Glutamatergic neuron (in vitro differentiated cells): ENCODE measurements around the gene BICDL2. TPM values are rescaled to one million over a fixed set of nuclear protein-coding genes. Genes with fewer than 3 reads are reported as not detected.
"Not testable (repeated sequence)": the region's sequence is repeated elsewhere in the genome, so short reads cannot be mapped to it uniquely, and the experiment has no call there.

Experiments
- DNase-seq: peaks from one replicate; pipeline ENCODE4 v3.0.0; 2022
- H3K27ac Mint-ChIP-seq: one replicate; pipeline ENCODE4 v1.8.0; 2020; ENCODE audit warnings: mild to moderate bottlenecking, mixed read lengths, inconsistent platforms; ENCODE audit not compliant: unreplicated experiment
- H3K27me3 Mint-ChIP-seq: one replicate; pipeline ENCODE4 v1.8.0; 2020; ENCODE audit warnings: mild to moderate bottlenecking, moderate library complexity, mixed read lengths, inconsistent platforms; ENCODE audit not compliant: unreplicated experiment
- H3K36me3 Mint-ChIP-seq: one replicate; pipeline ENCODE4 v1.8.0; 2020; ENCODE audit warnings: mild to moderate bottlenecking, mixed read lengths, inconsistent platforms; ENCODE audit not compliant: unreplicated experiment
- H3K4me1 Mint-ChIP-seq: one replicate; pipeline ENCODE4 v1.8.0; 2020; ENCODE audit warnings: mild to moderate bottlenecking, low read depth, mixed read lengths, inconsistent platforms; ENCODE audit not compliant: unreplicated experiment
- H3K4me3 Mint-ChIP-seq: one replicate; pipeline ENCODE4 v1.8.0; 2020; ENCODE audit warnings: mild to moderate bottlenecking, mixed read lengths, inconsistent platforms; ENCODE audit not compliant: unreplicated experiment
- H3K9me3 Mint-ChIP-seq: one replicate; pipeline ENCODE4 v1.8.0; 2020; ENCODE audit warnings: mild to moderate bottlenecking, moderate library complexity, mixed read lengths, inconsistent platforms; ENCODE audit not compliant: unreplicated experiment
- CTCF ChIP-seq: fragments of 200-600 bp; sonication (generic); IDR thresholded peaks from one replicate; pipeline ENCODE4 v1.5.0; 2021; ENCODE audit not compliant: partially characterized antibody, unreplicated experiment
- long read RNA-seq: library from polyadenylated mRNA; unstranded; transcript quantifications from one replicate; pipeline ENCODE4 v2.0.0, GENCODE V29; 2020; ENCODE audit not compliant: unreplicated experiment
- total RNA-seq: library from RNA; stranded (reverse); fragmentation: NEBNext Ultra II Directional; extraction: Animal tissue kit (Norgen Biotek cat#: 25700); gene quantifications from one replicate; pipeline ENCODE4 v1.2.1, GENCODE V29; 2021; ENCODE audit not compliant: unreplicated experiment

BICDL2 gene
- not detected for total RNA-seq
- long read RNA-seq = 0 reads

DNA sequence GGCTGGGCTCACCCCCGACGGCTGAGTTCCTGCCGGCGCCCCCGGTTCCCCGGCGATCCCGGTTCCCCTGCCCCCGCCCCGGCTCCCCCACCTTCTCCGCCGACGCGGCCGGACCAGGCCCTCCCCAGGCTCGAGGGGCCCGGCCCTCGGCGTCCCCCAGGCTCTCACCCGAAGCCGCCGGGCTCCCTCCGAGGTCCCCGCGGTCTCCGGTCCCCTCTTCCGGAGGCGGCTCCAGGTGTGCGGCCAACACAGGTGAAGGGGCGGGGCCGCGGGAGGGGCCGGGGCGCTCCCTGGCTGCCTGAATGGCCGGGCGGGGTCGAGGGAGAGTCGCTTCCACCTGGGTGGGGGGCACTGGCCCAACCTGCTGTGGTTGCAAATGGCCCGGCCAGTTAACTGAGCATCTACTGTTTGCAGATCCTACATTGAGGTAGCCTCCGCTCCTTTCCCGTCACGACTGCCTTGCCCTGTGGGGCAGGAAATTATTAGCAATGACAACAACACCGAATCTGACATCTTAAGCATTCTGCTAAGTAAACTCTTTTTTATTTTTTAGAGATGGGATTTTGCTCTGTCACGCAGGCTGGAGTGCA is at the start of gene BICDL2:
Gene BICDL2, minus strand, starts transcription at position 219 of the 590 bp plus-strand sequence. CDS start 1,448 bp downstream, outside the sequence.
- no peaks in the 10 kb centered on the region for H3K36me3 Mint-ChIP-seq

GRCh38 chr16:3085868-3086595 is 49.3 kb upstream of the BICDL2 start:
- Mint-ChIP-seq H3K4me1 (peaks cover 8% of the 10 kb centered on the region), H3K36me3 (peaks cover 2% of the 10 kb centered on the region), H3K27me3 (peaks cover 2% of the 10 kb centered on the region), H3K4me3 (no peak overlapping the region), H3K9me3 (peaks cover 9% of the 10 kb centered on the region), H3K27ac (no peak overlapping the region)
- TF ChIP-seq CTCF = no peak
- DNase-seq = no peak

More for the DNA sequence above, at the start of gene BICDL2:
- no peak within 1 kb of the TSS for H3K27ac Mint-ChIP-seq
- peaks cover 19% of the 10 kb centered on the region for H3K27me3 Mint-ChIP-seq
- no peak for DNase-seq
- no peaks in the 10 kb centered on the region for H3K9me3 Mint-ChIP-seq
- no peak for TF ChIP-seq CTCF
- H3K4me1 Mint-ChIP-seq = peaks cover 5% of the 10 kb centered on the region
- H3K4me3 Mint-ChIP-seq = no peak within 1 kb of the TSS

GRCh38 chr16:3084969-3085670 is 48.4 kb upstream of the BICDL2 start:
- Mint-ChIP-seq H3K27ac (no peak overlapping the region), H3K27me3 (peaks cover 5% of the 10 kb centered on the region), H3K4me1 (peaks cover 8% of the 10 kb centered on the region), H3K9me3 (peaks cover 7% of the 10 kb centered on the region), H3K4me3 (no peak overlapping the region), H3K36me3 (peaks cover 5% of the 10 kb centered on the region)
- no peak for DNase-seq
- no peak for TF ChIP-seq CTCF

DNA sequence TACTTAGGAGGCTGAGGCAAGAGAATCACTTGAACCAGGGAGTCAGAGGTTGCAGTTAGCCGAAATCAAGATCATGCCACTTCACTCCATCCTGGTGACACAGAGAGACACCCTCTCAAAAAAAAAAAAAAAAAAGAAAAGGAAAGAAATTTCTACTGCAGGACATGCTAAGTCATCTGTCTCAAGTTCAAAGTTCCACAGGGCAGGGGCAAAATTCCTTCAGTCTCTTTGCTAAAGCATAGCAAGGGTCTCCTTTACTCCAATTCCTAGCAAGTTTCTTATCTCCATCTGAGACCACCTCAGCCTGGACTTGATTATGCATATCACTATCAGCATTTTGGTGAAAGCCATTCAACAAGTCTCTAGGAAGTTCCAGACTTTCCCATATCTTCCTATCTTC is 47.7 kb upstream of the BICDL2 start:
- TF ChIP-seq CTCF = no peak
- no peak overlapping the region for H3K27ac Mint-ChIP-seq
- no peak overlapping the region for H3K4me3 Mint-ChIP-seq

DNA sequence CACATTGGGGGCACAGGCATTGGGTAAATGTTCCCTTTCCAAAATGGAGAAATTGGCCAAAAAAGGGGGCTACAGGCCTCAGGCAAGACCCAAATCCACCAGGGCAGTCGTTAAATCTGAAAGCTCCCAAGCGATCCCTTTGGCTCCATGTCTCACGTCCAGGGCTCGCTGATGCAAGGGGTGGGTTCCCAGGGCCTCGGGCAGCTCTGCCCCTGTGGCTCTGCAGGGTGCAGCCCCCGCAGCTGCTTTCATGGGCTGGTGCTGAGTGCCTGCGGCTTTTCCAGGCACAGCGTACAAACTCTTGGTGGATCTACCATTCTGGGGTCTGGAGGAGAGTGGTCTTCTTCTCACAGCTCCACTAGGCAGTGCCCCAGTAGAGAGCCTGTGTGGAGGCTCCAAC is 46.7 kb upstream of the BICDL2 start:
- not testable (repeated sequence) for H3K27ac Mint-ChIP-seq, H3K4me1 Mint-ChIP-seq, H3K27me3 Mint-ChIP-seq, H3K36me3 Mint-ChIP-seq, H3K9me3 Mint-ChIP-seq, H3K4me3 Mint-ChIP-seq, DNase-seq

More for the DNA sequence above, 47.7 kb upstream of the BICDL2 start:
- H3K9me3 Mint-ChIP-seq = peaks cover 7% of the 10 kb centered on the region
- H3K36me3 Mint-ChIP-seq = peaks cover 5% of the 10 kb centered on the region
- no peak for DNase-seq
- H3K27me3 Mint-ChIP-seq = peaks cover 5% of the 10 kb centered on the region
- H3K4me1 Mint-ChIP-seq = peaks cover 8% of the 10 kb centered on the region

GRCh38 chr16:3081957-3082356 is 45.2 kb upstream of the BICDL2 start:
- H3K4me3 Mint-ChIP-seq, H3K27ac Mint-ChIP-seq, H3K9me3 Mint-ChIP-seq, DNase-seq, H3K27me3 Mint-ChIP-seq, H3K4me1 Mint-ChIP-seq, H3K36me3 Mint-ChIP-seq: not testable (repeated sequence)
